Upper lobe of right lung (tissue), 1 donor: ENCODE results near the gene ASTN1. TPM values are rescaled to one million over a fixed set of nuclear protein-coding genes. Genes with fewer than 3 reads are reported as not detected.

Source experiments
- ATAC-seq: fragments of 200-7000 bp; cut with Tn5 transposase; one replicate; pipeline ENCODE4 v1.9.1; 2020; ENCODE audit warnings: mild to moderate bottlenecking, moderate library complexity
- DNase-seq: peaks from one replicate; pipeline ENCODE4 v3.0.0-alpha.2; 2020
- H3K27ac ChIP-seq: fragments of 200-600 bp; one replicate; pipeline ENCODE4 v1.8.0; 2022
- H3K27me3 ChIP-seq: fragments of 200-600 bp; one replicate; pipeline ENCODE4 v1.8.0; 2022; ENCODE audit warnings: mild to moderate bottlenecking
- H3K36me3 ChIP-seq: fragments of 200-600 bp; one replicate; pipeline ENCODE4 v1.8.0; 2022
- H3K4me1 ChIP-seq: fragments of 200-600 bp; one replicate; pipeline ENCODE4 v1.8.0; 2022
- H3K4me3 ChIP-seq: fragments of 200-600 bp; one replicate; pipeline ENCODE4 v1.8.0; 2022; ENCODE audit warnings: mild to moderate bottlenecking
- H3K9me3 ChIP-seq: fragments of 200-600 bp; one replicate; pipeline ENCODE4 v1.8.0; 2022
- intact Hi-C: fragments of 100-400 bp; cut with DNase I; formaldehyde crosslinking; loops from one replicate; pipeline ENCODE4 v1.11.0; 2022
- microRNA-seq: library from miRNA; unstranded; fragments of <30 nt; microRNA quantifications from one replicate; pipeline ENCODE4 v1.2.0, GENCODE V29; 2020; ENCODE audit warnings: borderline microRNAs expressed
- total RNA-seq: library from RNA; stranded (reverse); fragmentation: NEBNext Ultra II Directional; extraction: Animal tissue kit (Norgen Biotek cat#: 25700); gene quantifications from one replicate; pipeline ENCODE4 v1.2.1, GENCODE V29; 2021
- TF ChIP-seq, protein P1 (sequence below): fragments of 200-600 bp; IDR thresholded peaks from one replicate; pipeline ENCODE4 v1.8.0; 2022; ENCODE audit warnings: antibody characterized with exemption
- donor health status: DM: no; HTN: yes; CAD: no; lungs with severe emphysema.

Gene ASTN1
- total RNA-seq, 1 donor from 2014 or later = 0.20 TPM

- Histone ChIP-seq H3K4me3 (no peak overlapping the region), H3K27ac (no peak overlapping the region), H3K36me3 (no peaks in the 10 kb centered on the region), H3K27me3 (no peaks in the 10 kb centered on the region), H3K9me3 (no peaks in the 10 kb centered on the region), H3K4me1 (no peaks in the 10 kb centered on the region)
- TF ChIP-seq, protein P1, sequence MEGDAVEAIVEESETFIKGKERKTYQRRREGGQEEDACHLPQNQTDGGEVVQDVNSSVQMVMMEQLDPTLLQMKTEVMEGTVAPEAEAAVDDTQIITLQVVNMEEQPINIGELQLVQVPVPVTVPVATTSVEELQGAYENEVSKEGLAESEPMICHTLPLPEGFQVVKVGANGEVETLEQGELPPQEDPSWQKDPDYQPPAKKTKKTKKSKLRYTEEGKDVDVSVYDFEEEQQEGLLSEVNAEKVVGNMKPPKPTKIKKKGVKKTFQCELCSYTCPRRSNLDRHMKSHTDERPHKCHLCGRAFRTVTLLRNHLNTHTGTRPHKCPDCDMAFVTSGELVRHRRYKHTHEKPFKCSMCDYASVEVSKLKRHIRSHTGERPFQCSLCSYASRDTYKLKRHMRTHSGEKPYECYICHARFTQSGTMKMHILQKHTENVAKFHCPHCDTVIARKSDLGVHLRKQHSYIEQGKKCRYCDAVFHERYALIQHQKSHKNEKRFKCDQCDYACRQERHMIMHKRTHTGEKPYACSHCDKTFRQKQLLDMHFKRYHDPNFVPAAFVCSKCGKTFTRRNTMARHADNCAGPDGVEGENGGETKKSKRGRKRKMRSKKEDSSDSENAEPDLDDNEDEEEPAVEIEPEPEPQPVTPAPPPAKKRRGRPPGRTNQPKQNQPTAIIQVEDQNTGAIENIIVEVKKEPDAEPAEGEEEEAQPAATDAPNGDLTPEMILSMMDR = no peak
- ATAC-seq (no peak), DNase-seq (no peak)
- intact Hi-C loops = no loop called here
Measured at GRCh38 chr1:176811511-176812288, 352.8 kb downstream of the ASTN1 start.

DNA sequence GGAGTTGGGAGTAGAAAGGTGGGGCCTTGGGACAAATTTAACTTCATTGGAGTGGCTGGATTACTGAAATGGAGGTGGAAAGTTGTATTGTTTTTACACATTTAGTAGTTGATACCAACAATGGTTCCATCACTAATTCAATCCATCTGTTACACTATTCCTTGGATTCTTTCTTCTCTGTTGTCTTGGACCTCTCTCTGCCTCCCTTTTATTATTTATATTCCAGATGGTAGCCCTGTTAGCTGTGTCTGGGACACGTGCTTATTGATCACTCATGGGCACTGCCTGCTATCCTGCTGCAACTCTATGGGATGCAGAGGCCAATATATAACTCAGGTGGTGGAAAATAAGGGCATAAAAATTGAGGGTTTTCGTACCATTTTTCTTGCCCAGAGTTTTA is 355.2 kb downstream of the ASTN1 start:
- intact Hi-C loops = no loop called here
- no peak overlapping the region for H3K4me3 ChIP-seq
- DNase-seq (no peak), ATAC-seq (no peak)
- H3K4me1 ChIP-seq = no peaks in the 10 kb centered on the region
- TF ChIP-seq, protein P1 = no peak
- no peaks in the 10 kb centered on the region for H3K9me3 ChIP-seq
- H3K27ac ChIP-seq = no peak overlapping the region
- H3K27me3 ChIP-seq = no peaks in the 10 kb centered on the region
- no peaks in the 10 kb centered on the region for H3K36me3 ChIP-seq

Small RNAs within 50 kb of the gene (microRNA-seq; reads per million reads assigned to microRNA genes)
- not detected for gene MIR488

Other genes with a start within 250 kb of the ASTN1 start
- gene BRINP2, start 6.2 kb upstream of the ASTN1 start, total RNA-seq = not detected